T-helper 2 cell treated with Interferon-gamma antibody and Interleukin-4, amounts not matched to agents 100 ng/mL and 5 ng/mL, for 36 hours (primary cell): ENCODE data around the gene CPA5. TPM values are rescaled to one million over a fixed set of nuclear protein-coding genes. Genes with fewer than 3 reads are reported as not detected.

Experiments used
- intact Hi-C: fragments of 100-400 bp; cut with micrococcal nuclease; formaldehyde crosslinking; loops from one replicate; pipeline ENCODE4 v1.15.1; 2023
- total RNA-seq: library from RNA; stranded (reverse); gene quantifications from 2 replicates; pipeline ENCODE4 v1.2.3, GENCODE V29; 2022

The CPA5 gene
- total RNA-seq, 1 donor from 2014 or later: 1.7 TPM

DNA sequence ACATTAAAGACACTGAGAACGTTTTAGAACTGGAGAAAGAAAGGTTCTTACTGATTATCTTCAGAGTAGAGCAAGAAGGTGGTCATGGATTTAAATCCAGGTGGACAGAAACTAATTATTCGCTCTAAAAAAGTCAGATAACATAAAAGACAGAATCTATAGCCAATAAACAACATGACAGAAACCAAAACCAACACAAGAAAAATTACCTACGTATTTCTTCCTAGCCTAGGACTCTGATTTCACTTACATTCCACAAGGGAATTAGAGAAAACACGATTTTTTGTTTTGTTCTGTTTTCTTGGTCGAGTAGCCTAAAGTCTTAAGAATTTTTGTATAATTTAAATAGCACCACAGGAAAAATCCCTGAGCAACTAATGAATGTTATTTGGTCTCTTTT lies 50.8 kb downstream of the CPA5 start:
- intact Hi-C loops: loop anchor here (2.0 to 10.0 kb wide), 2 partner anchors 19 to 49 kb away; partner anchors contain the start of gene CEP41

DNA sequence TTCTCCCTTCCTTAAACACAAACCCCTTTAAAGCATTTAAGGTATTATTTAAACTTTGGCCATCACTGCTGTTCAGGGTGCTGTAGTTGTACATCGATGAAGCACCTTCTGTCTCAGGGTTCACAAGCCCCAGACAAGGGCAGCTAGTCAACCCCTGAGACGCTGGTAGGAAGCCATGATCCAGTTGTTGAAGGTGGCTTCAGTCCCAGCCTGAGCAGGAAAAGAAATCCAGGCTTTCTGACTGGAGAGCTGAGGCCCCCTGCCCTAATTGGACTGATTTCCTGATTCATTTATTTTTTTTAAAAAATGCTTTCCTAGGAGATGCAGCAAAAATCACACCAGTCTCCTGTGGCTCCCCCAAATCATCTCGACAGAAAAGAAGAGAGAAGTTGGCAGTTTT lies 51.5 kb downstream of the CPA5 start:
- intact Hi-C loops: loop anchor here (10.0 kb wide), 1 partner anchor 49 kb away; the partner anchor contains the start of gene CEP41

DNA sequence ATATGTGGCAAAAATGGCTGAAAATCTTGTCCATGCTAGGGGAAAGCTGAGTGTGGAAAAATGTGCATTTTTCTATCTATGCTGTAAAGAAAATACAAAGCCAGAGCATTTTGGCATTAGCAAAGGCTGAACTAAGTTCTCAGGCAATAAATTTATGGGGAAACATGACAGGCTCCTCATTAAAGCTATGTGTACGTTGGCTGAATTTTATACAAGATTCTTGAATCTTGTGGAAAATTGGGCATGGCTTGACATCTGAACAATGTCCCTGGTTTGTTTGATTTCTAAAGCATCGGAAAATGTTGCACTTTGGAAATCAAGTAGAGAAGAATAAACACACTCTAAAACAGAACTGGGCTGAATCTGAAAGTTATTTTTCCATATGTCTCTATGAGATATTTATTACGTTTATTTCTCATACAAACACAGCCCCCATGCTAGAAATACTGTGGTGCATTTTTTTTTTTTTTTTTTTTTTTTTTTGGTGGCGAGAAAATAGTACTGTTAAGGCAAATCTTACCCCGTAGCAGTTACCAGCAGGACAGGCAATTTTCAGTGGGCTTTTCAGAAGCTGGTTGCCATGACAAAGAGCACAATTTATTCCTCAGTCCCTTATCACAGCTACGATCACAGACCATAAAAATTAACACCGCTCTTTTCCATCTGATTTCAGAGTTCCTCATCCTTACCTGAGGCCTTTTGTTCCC lies 52.6 kb downstream of the CPA5 start:
- intact Hi-C loops: loop anchor here (10.0 kb wide), 1 partner anchor 48 kb away; the partner anchor contains the start of gene CEP41

DNA sequence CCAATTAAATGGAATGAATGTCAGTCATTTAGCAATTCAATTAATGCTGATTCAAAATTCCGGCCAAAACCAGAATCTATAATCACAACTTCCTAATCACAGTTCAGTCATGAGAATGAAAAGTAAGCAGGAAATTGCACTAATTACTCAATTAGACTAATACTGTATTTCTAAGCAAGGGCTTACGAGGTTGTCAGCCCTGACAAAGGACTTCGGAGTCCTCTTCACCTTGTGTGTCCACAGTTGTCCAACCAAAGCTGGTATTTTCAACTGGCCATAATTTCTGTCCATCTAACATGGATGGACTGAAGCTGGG lies 53.1 kb downstream of the CPA5 start:
- intact Hi-C loops: loop anchor here (10.0 kb wide), 1 partner anchor 47 kb away; the partner anchor contains the start of gene CEP41

DNA sequence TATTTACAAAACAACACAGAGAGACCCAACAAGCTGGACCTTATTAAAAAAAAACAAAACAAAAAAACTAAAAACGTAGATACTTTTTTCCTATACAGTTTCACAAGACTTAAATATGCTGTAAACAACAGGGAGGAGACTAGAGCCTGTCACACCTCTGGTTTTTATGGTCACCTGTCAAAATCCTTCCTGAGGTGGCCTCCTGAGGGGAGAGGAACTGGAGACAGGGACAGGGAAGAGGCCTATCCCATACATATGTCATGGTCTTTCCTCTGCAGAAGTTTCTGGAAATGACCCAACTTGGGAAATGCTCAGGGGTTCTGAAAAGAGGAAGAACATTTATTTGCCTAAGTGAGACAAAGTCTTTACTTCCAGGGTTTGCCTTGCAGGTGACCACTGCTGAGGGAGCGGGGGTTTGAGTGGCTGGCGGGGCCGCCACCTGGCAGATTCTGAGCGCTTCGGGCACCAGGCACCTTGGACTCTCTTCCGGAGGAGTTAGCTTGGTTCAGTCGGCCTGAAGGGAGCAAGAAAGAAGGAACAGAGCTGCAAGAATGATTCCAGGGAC lies 54.0 kb downstream of the CPA5 start:
- intact Hi-C loops: loop anchor here (10.0 kb wide), 1 partner anchor 46 kb away; the partner anchor contains the start of gene CEP41

DNA sequence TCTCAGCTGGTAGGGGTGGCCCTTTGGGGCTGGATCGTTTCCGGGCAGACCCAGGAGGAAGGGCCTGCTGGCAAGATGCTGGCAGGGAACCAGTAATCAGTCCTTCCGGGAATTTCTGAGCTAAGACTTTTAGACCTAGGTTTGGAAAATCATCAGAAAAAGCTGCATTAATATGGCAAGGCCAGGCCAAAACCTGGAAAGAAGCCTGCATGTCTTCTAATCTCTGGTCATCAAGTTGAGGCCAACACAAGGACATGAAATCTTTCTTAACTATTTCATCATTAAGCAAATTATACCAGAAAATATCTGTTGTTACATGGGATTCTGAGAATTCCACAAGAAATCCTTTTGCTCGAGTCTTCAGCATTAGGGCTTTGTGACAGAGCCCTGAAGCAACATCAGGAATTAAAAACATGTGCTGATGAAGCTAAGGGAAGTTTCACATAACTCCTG lies 55.5 kb downstream of the CPA5 start:
- intact Hi-C loops: no loop called here

DNA sequence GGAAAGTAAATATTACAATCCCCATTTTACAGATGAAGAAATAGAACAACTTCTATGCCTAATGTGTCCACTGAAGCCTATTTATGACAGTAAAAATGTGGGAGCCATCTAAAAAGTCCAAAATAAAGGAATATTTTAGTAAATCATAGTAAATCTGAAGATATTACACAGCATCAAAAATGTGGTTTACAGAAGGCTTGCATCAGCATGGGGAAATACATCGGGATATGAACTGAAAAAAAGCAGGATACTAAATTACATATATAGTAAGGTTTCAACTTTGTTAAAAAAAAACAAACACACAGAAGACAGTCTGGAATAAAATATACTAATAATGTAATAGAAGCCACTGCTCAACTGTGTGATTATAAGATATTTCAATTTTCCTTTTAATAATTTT lies 56.5 kb downstream of the CPA5 start:
- intact Hi-C loops: no loop called here

DNA sequence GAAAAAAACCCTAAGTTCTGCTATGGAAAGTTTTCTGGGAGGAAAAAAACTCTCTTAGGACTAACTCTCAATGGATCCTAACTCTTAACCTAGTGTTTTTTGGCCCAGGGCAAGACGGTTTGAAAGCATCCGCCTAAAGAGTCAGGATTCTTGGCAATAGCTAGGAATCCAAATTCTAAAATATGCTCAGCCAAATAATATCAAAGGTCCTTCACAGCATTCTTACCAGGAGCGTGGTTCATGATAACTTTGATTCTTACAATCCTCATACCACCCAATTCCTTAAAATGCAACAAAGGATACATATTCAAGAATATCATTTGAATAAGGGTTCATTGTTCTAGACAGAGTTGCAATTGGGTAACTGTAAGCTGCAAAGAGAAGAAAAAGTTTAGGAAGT lies 57.0 kb downstream of the CPA5 start:
- intact Hi-C loops: no loop called here

DNA sequence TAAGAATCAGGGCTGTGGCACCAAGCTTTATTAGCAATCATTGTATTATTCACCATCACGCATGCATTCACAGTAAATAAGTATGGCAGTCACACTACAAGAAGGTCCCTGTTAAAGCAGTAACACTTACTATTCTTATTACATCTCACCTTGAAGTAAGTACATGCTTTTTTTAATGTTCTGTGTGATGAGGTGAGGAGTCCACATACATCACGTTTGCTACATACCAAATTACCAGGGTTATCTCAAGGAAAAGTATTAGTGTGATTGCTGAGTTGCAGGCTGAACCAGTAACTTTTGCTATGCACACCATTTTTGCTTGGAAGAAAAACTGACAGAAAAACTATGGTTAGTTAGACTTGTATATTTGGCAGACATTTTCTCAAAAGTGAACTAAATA lies 60.4 kb downstream of the CPA5 start:
- intact Hi-C loops: no loop called here

DNA sequence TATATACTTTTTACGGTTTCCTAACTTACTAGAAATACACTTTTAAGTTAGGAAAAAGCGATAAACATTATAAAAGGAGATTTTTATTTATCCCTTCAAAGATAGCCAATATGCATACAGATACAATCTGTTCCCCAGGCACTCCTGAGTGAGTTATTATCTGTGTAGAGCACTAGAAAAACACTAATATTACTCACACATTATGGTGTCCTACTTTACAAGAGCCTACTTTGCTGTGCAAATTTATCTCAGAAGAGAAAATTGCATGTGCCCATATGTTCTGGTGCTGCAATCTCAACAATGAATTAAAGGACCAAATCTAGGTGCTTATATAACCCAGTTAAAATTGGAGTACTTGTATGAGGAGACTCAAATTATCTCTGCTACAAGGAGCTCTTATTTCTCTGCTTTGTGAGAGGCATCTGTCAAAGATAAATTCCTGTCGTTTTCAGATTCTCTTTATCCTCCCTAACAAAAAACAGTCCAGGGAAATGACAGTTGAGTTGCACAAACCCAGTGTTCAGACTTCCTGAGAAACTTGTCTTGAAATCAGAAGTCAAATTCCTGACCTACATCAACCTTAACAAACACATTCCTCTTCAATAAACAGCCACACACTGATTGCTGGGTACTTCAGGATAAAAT lies 64.6 kb downstream of the CPA5 start:
- intact Hi-C loops: no loop called here

DNA sequence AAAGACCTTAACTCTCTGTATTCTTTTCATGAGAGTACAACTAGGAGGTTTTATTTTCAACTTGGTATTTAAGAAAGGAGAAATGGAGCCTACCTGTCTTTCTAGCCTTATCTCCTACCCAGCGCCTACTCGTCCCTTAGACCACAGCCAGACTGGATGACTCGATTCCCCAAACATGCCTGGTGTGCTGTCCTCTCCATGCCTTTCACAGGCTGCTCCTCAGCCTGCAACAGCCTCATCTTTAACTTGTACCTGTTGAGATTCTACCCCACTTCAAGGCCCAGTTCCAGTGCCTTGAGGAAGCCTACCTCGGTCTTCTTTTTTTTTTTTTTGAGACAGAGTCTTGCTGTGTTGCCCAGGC lies 65.1 kb downstream of the CPA5 start:
- intact Hi-C loops: no loop called here

DNA sequence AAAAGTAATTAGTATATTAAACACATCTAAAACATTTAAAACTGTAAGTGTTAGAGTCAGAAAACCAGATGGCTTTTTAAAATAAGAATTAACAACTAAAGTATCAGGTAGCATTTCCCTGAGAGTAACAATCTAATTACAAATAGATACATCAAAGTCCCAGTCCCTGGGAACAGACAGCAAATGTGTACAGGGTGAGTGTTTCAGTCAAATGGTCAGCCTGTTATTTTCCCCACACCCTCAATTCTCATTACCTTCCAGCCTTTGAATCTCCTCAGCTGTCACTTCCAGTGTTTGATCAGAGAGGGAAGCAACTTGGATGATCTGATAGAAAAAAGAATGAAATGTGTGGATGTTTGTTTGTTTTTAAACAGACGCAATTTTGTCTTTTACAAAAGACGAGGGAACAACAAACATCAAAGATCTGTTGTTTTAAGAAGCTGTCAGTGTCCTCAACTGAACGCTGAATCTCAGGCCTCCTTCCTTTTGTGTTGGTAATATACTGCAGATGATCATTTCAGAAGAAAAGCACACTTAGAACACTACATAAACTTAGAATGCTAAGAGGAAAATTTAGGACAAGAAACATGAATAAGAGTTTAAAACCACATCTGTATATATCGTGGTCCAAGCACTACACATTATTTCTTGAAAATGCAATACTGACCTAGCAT lies 66.4 kb downstream of the CPA5 start:
- intact Hi-C loops: no loop called here

DNA sequence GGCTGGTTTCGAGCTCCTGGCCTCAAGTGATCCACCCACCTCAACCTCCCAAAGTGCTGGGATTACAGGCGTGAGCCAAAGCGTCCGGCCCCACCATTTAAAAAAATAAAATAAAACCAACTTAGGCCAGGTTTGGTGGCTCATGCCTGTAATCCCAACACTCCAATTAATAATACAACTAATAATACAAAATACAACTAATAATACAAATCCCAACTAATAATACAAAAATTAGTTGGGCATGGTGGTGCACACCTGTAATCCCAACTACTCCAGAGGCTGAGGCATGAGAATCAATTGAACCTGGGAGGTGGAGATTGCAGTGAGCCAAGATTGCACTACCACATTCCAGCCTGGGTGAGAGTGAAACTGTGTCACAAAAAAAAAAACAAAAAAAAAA lies 68.6 kb downstream of the CPA5 start:
- intact Hi-C loops: no loop called here

DNA sequence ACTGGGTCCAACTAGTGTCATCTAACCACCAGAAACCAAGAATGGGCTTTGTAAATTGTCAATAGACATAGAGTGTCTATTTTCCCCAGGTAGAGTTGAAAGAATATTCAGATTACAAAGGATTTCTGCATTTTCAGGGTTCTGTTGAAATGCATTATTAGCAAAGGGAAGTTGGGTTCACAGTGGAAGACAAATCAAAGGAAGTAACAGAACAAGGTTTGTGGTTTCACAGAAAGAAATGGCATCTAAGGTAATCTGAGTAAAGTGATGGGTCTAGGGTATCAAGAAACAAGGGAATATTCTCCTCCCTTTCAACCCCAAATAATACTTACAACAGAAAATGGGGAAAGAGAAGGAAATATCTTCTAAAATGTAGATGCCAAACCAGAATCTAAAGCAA lies 70.4 kb downstream of the CPA5 start:
- intact Hi-C loops: loop anchor here (2.0 to 5.0 kb wide), 2 partner anchors 20 to 42 kb away; no protein-coding TSS in a partner anchor

DNA sequence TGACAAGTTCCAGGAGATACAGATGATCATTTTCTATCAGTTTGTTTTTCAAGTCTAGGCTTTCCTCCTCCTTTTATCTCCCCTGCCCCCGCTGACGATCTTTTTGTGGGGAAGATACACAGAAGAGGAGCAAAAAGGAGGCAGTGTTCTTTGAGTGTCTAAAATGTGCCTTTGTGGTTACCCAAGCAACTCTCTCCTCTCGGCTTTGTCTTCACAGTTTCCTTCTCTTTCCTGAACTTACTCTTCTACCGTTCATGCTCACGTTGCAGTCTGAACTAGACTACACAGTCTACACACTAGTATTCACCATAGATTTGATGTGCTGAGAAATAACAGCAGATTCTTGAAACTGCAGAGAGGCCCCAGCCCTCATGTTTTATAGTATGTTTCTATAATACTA lies 72.6 kb downstream of the CPA5 start:
- intact Hi-C loops: loop anchor here (5.0 kb wide), 1 partner anchor 40 kb away; no protein-coding TSS in a partner anchor

DNA sequence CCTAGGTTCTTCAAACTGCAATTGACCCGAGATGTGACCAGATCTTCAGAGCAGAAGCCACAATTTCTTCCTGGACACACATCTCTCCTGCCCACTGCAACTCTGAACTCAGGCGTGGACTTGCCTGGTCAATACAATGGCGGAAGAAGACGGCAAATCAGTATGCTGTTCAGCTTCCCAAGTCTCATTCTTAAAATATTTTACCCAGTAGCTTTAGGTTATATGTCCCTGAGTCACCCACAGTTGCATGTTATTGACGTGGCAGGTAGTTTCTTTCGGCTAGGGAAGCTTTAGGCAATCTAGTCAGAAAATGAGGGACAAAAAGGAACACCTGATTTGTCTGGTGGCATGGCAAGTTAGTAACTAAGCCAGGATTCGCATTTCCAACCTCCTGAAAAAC lies 73.7 kb downstream of the CPA5 start:
- intact Hi-C loops: loop anchor here (5.0 kb wide), 1 partner anchor 39 kb away; no protein-coding TSS in a partner anchor

Other genes with a start within 250 kb of the CPA5 start
- 38.4 and 41.9 TPM in 2 replicates for gene TMEM209, start 139.4 kb upstream of the CPA5 start, total RNA-seq
- not detected in 2 replicates for gene SSMEM1, start 137.0 kb upstream of the CPA5 start, total RNA-seq
- gene CPA2, start 78.0 kb upstream of the CPA5 start, total RNA-seq: not detected in 2 replicates
- gene CPA4, start 51.7 kb upstream of the CPA5 start, total RNA-seq: not detected in 2 replicates
- not detected in 2 replicates for gene CPA1, start 35.7 kb downstream of the CPA5 start, total RNA-seq
- 19.5 and 23.5 TPM in 2 replicates for gene CEP41, start 96.2 kb downstream of the CPA5 start, total RNA-seq
- gene MEST, start 147.3 kb downstream of the CPA5 start, total RNA-seq: 1.8 and 2.6 TPM in 2 replicates